ENCODE data around the gene SF3A1. TPM values are rescaled to one million over a fixed set of nuclear protein-coding genes. Genes with fewer than 3 reads are reported as not detected.

The SF3A1 gene
- total and polyA plus RNA-seq, 2 of the 8 experiments (the other 6 are each of a cell fraction or from before 2014, with no cell fraction given) = 27.8 to 285 TPM

DNA sequence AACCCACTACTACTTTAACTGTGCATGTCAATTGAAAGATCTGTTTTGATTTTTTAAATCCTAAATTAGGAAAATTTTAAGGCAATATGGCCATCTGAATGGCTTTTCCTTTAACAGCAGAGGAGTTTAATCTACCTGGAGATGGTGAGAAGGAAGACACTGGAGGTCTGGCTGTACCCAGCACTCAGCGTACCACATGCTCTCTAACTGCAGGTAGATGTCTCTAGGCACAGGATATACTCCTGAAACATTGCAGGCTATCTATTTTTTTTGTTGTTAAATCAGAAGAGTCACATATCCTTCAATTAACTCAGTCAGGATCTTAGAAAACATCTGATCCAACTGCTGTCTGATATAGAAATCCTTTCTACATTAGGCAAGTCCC is 50.1 kb downstream of the SF3A1 start:
- H3K4me1 ChIP-seq (replicated peaks in 1 of 4; ENCODE audit: control insufficient read depth in 3 of 4, insufficient read depth in 4 of 4, low read length in 3 of 4) = peaks cover 0 to 5% (median 1%) of the 10 kb centered on the region in 4 experiments; a peak in 3 of 7 replicates
- H3K27me3 ChIP-seq (replicated peaks in 1 of 4; ENCODE audit: control insufficient read depth in 3 of 4, extremely low read depth in 1 of 4, insufficient read depth in 3 of 4, low read length in 3 of 4) = no peaks in the 10 kb centered on the region
- peaks cover 0 to 2% of the 10 kb centered on the region in 2 experiments for H4K20me1 ChIP-seq (replicated peaks in 1 of 2; ENCODE audit: control insufficient read depth in 1 of 2, insufficient read depth in 2 of 2, low read length in 2 of 2)
- H3K14ac ChIP-seq (ENCODE audit: insufficient read length) = no peak overlapping the region
- H2BK15ac ChIP-seq (ENCODE audit: low read length) = no peak overlapping the region
- no peak for DNase-seq (ENCODE audit: low read depth in 1 of 2, low spot score in 2 of 2)
- H2BK20ac ChIP-seq (ENCODE audit: low read length) = no peak overlapping the region
- no peak overlapping the region for H3K4me2 ChIP-seq (ENCODE audit: insufficient read depth in 1 of 2, low read depth in 2 of 2, low read length in 2 of 2)
- H3K56ac ChIP-seq (replicated peaks; ENCODE audit: insufficient read length, low read depth, low read length) = no peak overlapping the region
- no peak overlapping the region for H3K4ac ChIP-seq (replicated peaks; ENCODE audit: insufficient read length, low read depth, low read length)
- no peak overlapping the region for H2BK120ac ChIP-seq (replicated peaks; ENCODE audit: low read depth, low read length)
- ChIA-PET POLR2A (ENCODE audit: partially characterized antibody) (no interaction called here), CTCF (ENCODE audit: partially characterized antibody) (interaction anchor here (1.8 kb wide), 1 partner anchor 8 kb away, joined by 4 read pairs; no protein-coding TSS in a partner anchor)
- no peak overlapping the region for H2AFZ ChIP-seq (ENCODE audit: low read length)
- 100% methylated on average over 1 of the region's 1 CpG; no CpG with 5 or more reads in 1 of the 2 experiments for WGBS, 2 experiments (ENCODE audit: extremely low coverage in 1 of 2, insufficient coverage in 1 of 2, insufficient read length in 1 of 2, insufficient replicate concordance in 2 of 2, low coverage in 1 of 2, low lambda C conversion rate in 2 of 2, missing lambda C conversion rate in 1 of 2)
- no peak for FAIRE-seq
- no peak overlapping the region for H4K5ac ChIP-seq (ENCODE audit: insufficient read length, low read depth, low read length)
- no peak overlapping the region for H4K91ac ChIP-seq (replicated peaks; ENCODE audit: insufficient read length, low read length)
- no peaks in the 10 kb centered on the region for H3K9me3 ChIP-seq (ENCODE audit: insufficient read depth in 2 of 2, low read depth in 1 of 2, low read length in 1 of 2)
- H3K36me3 ChIP-seq (ENCODE audit: control insufficient read depth in 2 of 4, insufficient read depth in 4 of 4, low read length in 3 of 4) = no peaks in the 10 kb centered on the region
- TF ChIP-seq CHD2 (IDR thresholded peaks at IDR 0.05; ENCODE audit: low read length) (no peak), SUZ12 (IDR thresholded peaks at IDR 0.05; ENCODE audit: low read length) (no peak), TCF12 (IDR thresholded peaks at IDR 0.05; ENCODE audit: low read depth, low read length) (no peak), ATF2 (IDR thresholded peaks at IDR 0.05; ENCODE audit: low read length) (no peak), RXRA (IDR thresholded peaks at IDR 0.05; ENCODE audit: insufficient read depth, low read depth, low read length) (no peak), EP300 (IDR thresholded peaks at IDR 0.05; ENCODE audit: borderline replicate concordance in 1 of 2, low read depth in 2 of 2, low read length in 2 of 2) (no peak)
- H3K23ac ChIP-seq (ENCODE audit: insufficient read length) = no peak overlapping the region
- no peaks in the 10 kb centered on the region for H3K79me1 ChIP-seq (ENCODE audit: low read depth, low read length)
- H4K8ac ChIP-seq (ENCODE audit: extremely low read depth, insufficient read depth, low read length) = no peak overlapping the region
- no peak overlapping the region for H2AK5ac ChIP-seq (ENCODE audit: low read depth, low read length)
- H3K79me2 ChIP-seq (ENCODE audit: control insufficient read depth in 1 of 2, insufficient read depth in 2 of 2, low read length in 2 of 2) = no peaks in the 10 kb centered on the region
- no peak overlapping the region for H3K27ac ChIP-seq (ENCODE audit: low read depth, low read length)
- no peak overlapping the region for H2BK12ac ChIP-seq (ENCODE audit: low read depth, low read length)
- H2BK5ac ChIP-seq (ENCODE audit: low read depth, low read length) = no peak overlapping the region
- no peak overlapping the region for H3K9ac ChIP-seq (replicated peaks in 1 of 4; ENCODE audit: extremely low read depth in 1 of 4, low read depth in 3 of 4, low read length in 3 of 4)
- no peak overlapping the region for H3K18ac ChIP-seq (ENCODE audit: extremely low read depth, low read length)
- H3K23me2 ChIP-seq (ENCODE audit: low read depth, low read length) = no peaks in the 10 kb centered on the region
- H3K4me3 ChIP-seq (ENCODE audit: extremely low read depth in 1 of 4, insufficient read depth in 2 of 4, low read depth in 3 of 4, low read length in 4 of 4) = no peak overlapping the region
